Nephron progenitor cell (in vitro differentiated cells): ENCODE data around the gene HS3ST4.
A peak's percentile ranks its signal among the peaks of the same experiment; 100 is the strongest.

Source experiments
- DNase-seq: peaks from one replicate; pipeline ENCODE4 v3.0.0; 2021
- H3K27ac Mint-ChIP-seq: 2 replicates; pipeline ENCODE4 v1.8.0; 2021; ENCODE audit warnings: mild to moderate bottlenecking, moderate library complexity, mixed read lengths
- H3K27me3 Mint-ChIP-seq: 2 replicates; pipeline ENCODE4 v1.8.0; 2021; ENCODE audit warnings: mild to moderate bottlenecking, low read depth, mixed read lengths; ENCODE audit not compliant: poor library complexity
- H3K36me3 Mint-ChIP-seq: 2 replicates; pipeline ENCODE4 v1.8.0; 2021; ENCODE audit warnings: low read depth, mixed read lengths
- H3K4me1 Mint-ChIP-seq: 2 replicates; pipeline ENCODE4 v1.8.0; 2021; ENCODE audit warnings: mixed read lengths
- H3K4me3 Mint-ChIP-seq: 2 replicates; pipeline ENCODE4 v1.8.0; 2021; ENCODE audit warnings: mild to moderate bottlenecking, moderate library complexity, mixed read lengths
- H3K9me3 Mint-ChIP-seq: 2 replicates; pipeline ENCODE4 v1.8.0; 2021; ENCODE audit warnings: mild to moderate bottlenecking, moderate library complexity, mixed read lengths
- CTCF ChIP-seq: fragments of 200-600 bp; sonication (generic); IDR thresholded peaks from 2 replicates; pipeline ENCODE4 v1.5.0; 2021; ENCODE audit warnings: antibody characterized with exemption

HS3ST4 gene

GRCh38 chr16:25707553-25707952 lies 15.8 kb downstream of the HS3ST4 start:
- H3K4me1 Mint-ChIP-seq: peaks cover 16% of the 10 kb centered on the region
- no peaks in the 10 kb centered on the region for H3K9me3 Mint-ChIP-seq
- no peak for DNase-seq
- H3K36me3 Mint-ChIP-seq: no peaks in the 10 kb centered on the region
- H3K4me3 Mint-ChIP-seq: no peak overlapping the region
- no peak for TF ChIP-seq CTCF
- H3K27me3 Mint-ChIP-seq: no peaks in the 10 kb centered on the region
- no peak overlapping the region for H3K27ac Mint-ChIP-seq

GRCh38 chr16:25707982-25708583 lies 16.3 kb downstream of the HS3ST4 start:
- peak; percentile 28 for DNase-seq
- TF ChIP-seq CTCF: peak; percentile 60
- Mint-ChIP-seq H3K27me3 (no peaks in the 10 kb centered on the region), H3K9me3 (no peaks in the 10 kb centered on the region), H3K27ac (no peak overlapping the region), H3K36me3 (no peaks in the 10 kb centered on the region), H3K4me1 (peaks cover 16% of the 10 kb centered on the region), H3K4me3 (no peak overlapping the region)

- Mint-ChIP-seq H3K4me1 (peaks cover 26% of the 10 kb centered on the region), H3K4me3 (no peak overlapping the region), H3K9me3 (no peaks in the 10 kb centered on the region), H3K27ac (peak overlapping the region; percentile 55), H3K27me3 (no peaks in the 10 kb centered on the region), H3K36me3 (no peaks in the 10 kb centered on the region)
- TF ChIP-seq CTCF: no peak
- DNase-seq: no peak
Observed at GRCh38 chr16:25709213-25709612, 17.5 kb downstream of the HS3ST4 start.

- DNase-seq: no peak
- Mint-ChIP-seq H3K27me3 (no peaks in the 10 kb centered on the region), H3K27ac (peak overlapping the region; percentile 66), H3K36me3 (no peaks in the 10 kb centered on the region), H3K4me1 (peaks cover 26% of the 10 kb centered on the region), H3K9me3 (no peaks in the 10 kb centered on the region), H3K4me3 (no peak overlapping the region)
- TF ChIP-seq CTCF: no peak
Observed at GRCh38 chr16:25713785-25714570, 22.2 kb downstream of the HS3ST4 start.

- Mint-ChIP-seq H3K4me3 (no peak overlapping the region), H3K27me3 (no peaks in the 10 kb centered on the region), H3K9me3 (no peaks in the 10 kb centered on the region), H3K27ac (no peak overlapping the region), H3K4me1 (peaks cover 15% of the 10 kb centered on the region), H3K36me3 (no peaks in the 10 kb centered on the region)
- TF ChIP-seq CTCF: no peak
- no peak for DNase-seq
Observed at GRCh38 chr16:25716186-25716585, 24.4 kb downstream of the HS3ST4 start.

GRCh38 chr16:25721439-25721838 lies 29.7 kb downstream of the HS3ST4 start:
- no peak for TF ChIP-seq CTCF
- DNase-seq: no peak
- H3K36me3 Mint-ChIP-seq: no peaks in the 10 kb centered on the region
- no peak overlapping the region for H3K27ac Mint-ChIP-seq
- no peaks in the 10 kb centered on the region for H3K9me3 Mint-ChIP-seq
- no peaks in the 10 kb centered on the region for H3K27me3 Mint-ChIP-seq
- no peaks in the 10 kb centered on the region for H3K4me1 Mint-ChIP-seq
- H3K4me3 Mint-ChIP-seq: no peak overlapping the region
